HFFc6 (cell line): ENCODE results near the gene BCAP31. TPM values are rescaled to one million over a fixed set of nuclear protein-coding genes. Genes with fewer than 3 reads are reported as not detected.
"Not testable (repeated sequence)": the region's sequence is repeated elsewhere in the genome, so short reads cannot be mapped to it uniquely, and the experiment has no call there.

Experiments
- DNase-seq: peaks from one replicate; pipeline ENCODE4 v3.0.0-alpha.2; 2018
- H3K27ac Mint-ChIP-seq: 2 replicates; pipeline ENCODE4 v1.8.0; 2020; ENCODE audit warnings: mild to moderate bottlenecking, mixed read lengths
- H3K27me3 Mint-ChIP-seq: 2 replicates; pipeline ENCODE4 v1.8.0; 2021; ENCODE audit warnings: mild to moderate bottlenecking, moderate library complexity, mixed read lengths; ENCODE audit not compliant: insufficient read depth
- H3K36me3 Mint-ChIP-seq: 2 replicates; pipeline ENCODE4 v1.8.0; 2021; ENCODE audit warnings: low read depth, mixed read lengths
- H3K4me1 Mint-ChIP-seq: 2 replicates; pipeline ENCODE4 v1.8.0; 2020; ENCODE audit warnings: low read depth, mixed read lengths
- H3K4me3 Mint-ChIP-seq: 2 replicates; pipeline ENCODE4 v1.8.0; 2020; ENCODE audit warnings: mild to moderate bottlenecking, moderate library complexity, mixed read lengths
- H3K9me3 Mint-ChIP-seq: 2 replicates; pipeline ENCODE4 v1.8.0; 2020; ENCODE audit warnings: mild to moderate bottlenecking, mixed read lengths
- total RNA-seq, 6 experiments: library from RNA; stranded (reverse); fragmentation: NEBNext Ultra II Directional; extraction: Animal tissue kit (Norgen Biotek cat#: 25700); gene quantifications; 2 replicates in 1 of 6; 3 replicates in 5 of 6; pipeline ENCODE4 v1.2.3, GENCODE V29; 2021
- TF ChIP-seq, protein P1 (sequence below): fragments of 200-600 bp; sonication (generic); IDR thresholded peaks from 2 replicates; pipeline ENCODE4 v1.5.0; 2021; ENCODE audit warnings: antibody characterized with exemption, mild to moderate bottlenecking

The BCAP31 gene
- total RNA-seq, 6 experiments from 2014 or later, result 203 to 295 (median 218) TPM

DNA sequence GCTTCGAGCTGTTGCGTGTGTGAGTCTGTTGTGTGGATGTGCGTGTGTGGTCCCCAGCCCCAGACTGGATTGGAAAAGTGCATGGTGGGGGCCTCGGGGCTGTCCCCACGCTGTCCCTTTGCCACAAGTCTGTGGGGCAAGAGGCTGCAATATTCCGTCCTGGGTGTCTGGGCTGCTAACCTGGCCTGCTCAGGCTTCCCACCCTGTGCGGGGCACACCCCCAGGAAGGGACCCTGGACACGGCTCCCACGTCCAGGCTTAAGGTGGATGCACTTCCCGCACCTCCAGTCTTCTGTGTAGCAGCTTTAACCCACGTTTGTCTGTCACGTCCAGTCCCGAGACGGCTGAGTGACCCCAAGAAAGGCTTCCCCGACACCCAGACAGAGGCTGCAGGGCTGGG, 28.1 kb downstream of the BCAP31 start:
- Mint-ChIP-seq H3K27ac (no peak overlapping the region), H3K4me1 (peaks cover 8% of the 10 kb centered on the region; the same call in 1 of the 2 replicates), H3K36me3 (no peaks in the 10 kb centered on the region), H3K27me3 (peaks cover 5% of the 10 kb centered on the region), H3K9me3 (no peaks in the 10 kb centered on the region), H3K4me3 (no peak overlapping the region)
- no peak for DNase-seq
- TF ChIP-seq, protein P1, sequence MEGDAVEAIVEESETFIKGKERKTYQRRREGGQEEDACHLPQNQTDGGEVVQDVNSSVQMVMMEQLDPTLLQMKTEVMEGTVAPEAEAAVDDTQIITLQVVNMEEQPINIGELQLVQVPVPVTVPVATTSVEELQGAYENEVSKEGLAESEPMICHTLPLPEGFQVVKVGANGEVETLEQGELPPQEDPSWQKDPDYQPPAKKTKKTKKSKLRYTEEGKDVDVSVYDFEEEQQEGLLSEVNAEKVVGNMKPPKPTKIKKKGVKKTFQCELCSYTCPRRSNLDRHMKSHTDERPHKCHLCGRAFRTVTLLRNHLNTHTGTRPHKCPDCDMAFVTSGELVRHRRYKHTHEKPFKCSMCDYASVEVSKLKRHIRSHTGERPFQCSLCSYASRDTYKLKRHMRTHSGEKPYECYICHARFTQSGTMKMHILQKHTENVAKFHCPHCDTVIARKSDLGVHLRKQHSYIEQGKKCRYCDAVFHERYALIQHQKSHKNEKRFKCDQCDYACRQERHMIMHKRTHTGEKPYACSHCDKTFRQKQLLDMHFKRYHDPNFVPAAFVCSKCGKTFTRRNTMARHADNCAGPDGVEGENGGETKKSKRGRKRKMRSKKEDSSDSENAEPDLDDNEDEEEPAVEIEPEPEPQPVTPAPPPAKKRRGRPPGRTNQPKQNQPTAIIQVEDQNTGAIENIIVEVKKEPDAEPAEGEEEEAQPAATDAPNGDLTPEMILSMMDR, result no peak

DNA sequence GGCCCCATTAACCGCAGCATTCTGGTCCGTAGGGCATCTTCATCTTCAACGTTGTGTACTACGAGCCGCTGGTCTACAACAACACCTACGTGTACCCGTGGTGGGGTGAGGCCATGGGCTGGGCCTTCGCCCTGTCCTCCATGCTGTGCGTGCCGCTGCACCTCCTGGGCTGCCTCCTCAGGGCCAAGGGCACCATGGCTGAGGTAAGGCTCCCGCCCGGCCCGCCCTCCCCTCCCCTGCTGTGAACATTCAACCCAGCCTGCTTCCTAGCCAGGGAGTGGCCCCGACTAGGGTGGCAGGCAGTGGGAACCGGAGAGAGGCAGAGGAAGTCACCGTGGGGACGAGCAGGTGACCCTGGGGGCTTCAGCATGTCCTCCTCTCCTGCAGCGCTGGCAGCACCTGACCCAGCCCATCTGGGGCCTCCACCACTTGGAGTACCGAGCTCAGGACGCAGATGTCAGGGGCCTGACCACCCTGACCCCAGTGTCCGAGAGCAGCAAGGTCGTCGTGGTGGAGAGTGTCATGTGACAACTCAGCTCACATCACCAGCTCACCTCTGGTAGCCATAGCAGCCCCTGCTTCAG, 29.4 kb downstream of the BCAP31 start:
- Mint-ChIP-seq H3K27ac (no peak overlapping the region), H3K27me3 (peaks cover 5% of the 10 kb centered on the region), H3K4me1 (peaks cover 8% of the 10 kb centered on the region; the same call in 1 of the 2 replicates), H3K36me3 (no peaks in the 10 kb centered on the region), H3K9me3 (no peaks in the 10 kb centered on the region), H3K4me3 (no peak overlapping the region)
- TF ChIP-seq, protein P1, result no peak
- DNase-seq, result no peak

DNA sequence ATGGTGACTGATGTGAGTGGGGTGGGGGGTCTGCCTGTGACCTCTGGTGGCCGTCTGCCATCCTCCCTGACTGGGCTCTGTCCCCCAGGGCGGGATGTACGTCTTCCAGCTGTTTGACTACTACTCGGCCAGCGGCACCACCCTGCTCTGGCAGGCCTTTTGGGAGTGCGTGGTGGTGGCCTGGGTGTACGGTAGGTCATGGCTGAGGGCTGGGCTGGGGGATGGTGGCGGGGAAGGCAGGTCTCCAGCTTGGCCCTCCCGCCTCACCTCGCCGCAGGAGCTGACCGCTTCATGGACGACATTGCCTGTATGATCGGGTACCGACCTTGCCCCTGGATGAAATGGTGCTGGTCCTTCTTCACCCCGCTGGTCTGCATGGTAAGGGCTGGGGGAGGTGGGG, 29.9 kb downstream of the BCAP31 start:
- H3K4me3 Mint-ChIP-seq, H3K36me3 Mint-ChIP-seq, DNase-seq, H3K27me3 Mint-ChIP-seq, H3K9me3 Mint-ChIP-seq, H3K4me1 Mint-ChIP-seq, H3K27ac Mint-ChIP-seq: not testable (repeated sequence)

DNA sequence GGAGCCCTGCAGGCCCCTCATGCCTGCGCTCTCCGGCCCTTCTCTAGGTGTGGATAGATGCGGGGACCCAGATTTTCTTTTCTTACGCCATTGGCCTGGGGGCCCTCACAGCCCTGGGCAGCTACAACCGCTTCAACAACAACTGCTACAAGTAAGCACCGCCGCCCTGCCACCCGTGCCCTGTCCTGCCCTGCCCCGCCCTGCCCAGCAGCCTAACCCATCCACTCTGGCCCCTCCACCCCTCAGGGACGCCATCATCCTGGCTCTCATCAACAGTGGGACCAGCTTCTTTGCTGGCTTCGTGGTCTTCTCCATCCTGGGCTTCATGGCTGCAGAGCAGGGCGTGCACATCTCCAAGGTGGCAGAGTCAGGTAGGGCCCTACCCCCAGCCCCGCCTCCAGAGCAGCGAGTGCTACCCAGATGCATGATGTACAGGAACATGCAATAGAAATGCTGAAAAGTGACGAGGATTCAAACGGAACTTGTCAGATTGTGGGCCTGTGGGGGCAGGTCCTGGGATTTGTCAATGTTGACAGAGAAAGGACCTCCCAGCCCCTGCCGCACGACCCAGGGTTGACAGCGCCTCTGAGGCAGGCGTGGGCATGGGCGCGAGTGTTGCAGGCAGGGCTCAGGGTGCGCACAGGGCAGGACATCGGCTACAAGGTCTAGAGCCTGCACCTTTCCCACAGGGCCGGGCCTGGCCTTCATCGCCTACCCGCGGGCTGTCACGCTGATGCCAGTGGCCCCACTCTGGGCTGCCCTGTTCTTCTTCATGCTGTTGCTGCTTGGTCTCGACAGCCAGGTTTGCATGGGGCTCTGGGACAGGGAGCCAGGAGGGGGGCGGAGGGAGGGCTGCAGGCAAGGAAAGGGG, 30.7 kb downstream of the BCAP31 start:
- Mint-ChIP-seq H3K36me3 (no peaks in the 10 kb centered on the region), H3K27me3 (peaks cover 4% of the 10 kb centered on the region; the same call in 1 of the 2 replicates), H3K27ac (no peak overlapping the region), H3K9me3 (no peaks in the 10 kb centered on the region), H3K4me3 (no peak overlapping the region), H3K4me1 (peaks cover 8% of the 10 kb centered on the region; the same call in 1 of the 2 replicates)
- TF ChIP-seq, protein P1, result no peak
- no peak for DNase-seq

DNA sequence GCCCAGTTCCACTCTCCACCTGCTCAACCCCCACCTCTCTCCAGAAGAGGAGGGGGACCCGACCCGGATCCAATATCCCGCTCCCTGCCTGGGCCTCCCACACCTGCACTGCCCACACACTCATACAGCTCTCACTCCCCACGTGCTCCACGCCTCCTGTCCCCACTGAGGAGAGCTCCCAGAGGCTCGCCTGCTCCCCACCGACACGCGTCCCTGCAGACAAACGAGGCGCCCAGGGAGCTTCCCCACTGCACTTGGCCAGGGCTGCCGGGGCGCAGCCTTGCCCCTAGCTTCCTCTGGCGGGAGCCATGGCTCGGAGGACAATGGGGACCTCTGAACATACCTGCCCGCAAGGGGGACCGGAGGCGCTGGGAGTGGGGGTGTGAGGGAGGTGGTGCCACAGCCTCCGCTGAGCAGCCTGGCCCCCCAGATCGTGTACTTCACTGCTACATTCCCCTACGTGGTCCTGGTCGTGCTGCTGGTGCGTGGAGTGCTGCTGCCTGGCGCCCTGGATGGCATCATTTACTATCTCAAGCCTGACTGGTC, 31.5 kb downstream of the BCAP31 start:
- TF ChIP-seq, protein P1, result no peak
- no peak overlapping the region for H3K27ac Mint-ChIP-seq
- no peak overlapping the region for H3K4me3 Mint-ChIP-seq
- H3K27me3 Mint-ChIP-seq, result peaks cover 4% of the 10 kb centered on the region; the same call in 1 of the 2 replicates
- no peak for DNase-seq
- H3K4me1 Mint-ChIP-seq, result peaks cover 7% of the 10 kb centered on the region; the same call in 1 of the 2 replicates
- no peaks in the 10 kb centered on the region for H3K9me3 Mint-ChIP-seq
- H3K36me3 Mint-ChIP-seq, result no peaks in the 10 kb centered on the region

DNA sequence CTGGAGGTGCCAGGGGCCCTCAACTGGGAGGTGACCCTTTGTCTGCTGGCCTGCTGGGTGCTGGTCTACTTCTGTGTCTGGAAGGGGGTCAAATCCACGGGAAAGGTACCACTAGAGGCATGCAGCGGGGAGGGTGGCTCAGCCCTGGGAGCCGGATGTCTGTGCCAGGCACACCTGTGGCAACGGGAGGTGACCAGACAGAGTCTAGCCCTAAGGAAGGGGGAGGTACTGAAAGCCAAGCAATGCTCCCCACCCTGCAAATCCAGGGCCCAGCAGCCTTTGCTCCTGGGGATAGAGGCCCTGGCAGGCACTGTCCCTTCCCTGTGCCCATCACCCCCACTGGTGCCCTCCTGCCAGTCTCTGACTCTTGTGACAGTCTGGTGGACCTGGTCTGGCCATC, 32.2 kb downstream of the BCAP31 start:
- Mint-ChIP-seq H3K4me3 (no peak overlapping the region), H3K27me3 (peaks cover 4% of the 10 kb centered on the region; the same call in 1 of the 2 replicates), H3K27ac (no peak overlapping the region), H3K4me1 (no peaks in the 10 kb centered on the region; the same call in 1 of the 2 replicates), H3K9me3 (no peaks in the 10 kb centered on the region), H3K36me3 (no peaks in the 10 kb centered on the region)
- DNase-seq, result no peak
- TF ChIP-seq, protein P1, result no peak

DNA sequence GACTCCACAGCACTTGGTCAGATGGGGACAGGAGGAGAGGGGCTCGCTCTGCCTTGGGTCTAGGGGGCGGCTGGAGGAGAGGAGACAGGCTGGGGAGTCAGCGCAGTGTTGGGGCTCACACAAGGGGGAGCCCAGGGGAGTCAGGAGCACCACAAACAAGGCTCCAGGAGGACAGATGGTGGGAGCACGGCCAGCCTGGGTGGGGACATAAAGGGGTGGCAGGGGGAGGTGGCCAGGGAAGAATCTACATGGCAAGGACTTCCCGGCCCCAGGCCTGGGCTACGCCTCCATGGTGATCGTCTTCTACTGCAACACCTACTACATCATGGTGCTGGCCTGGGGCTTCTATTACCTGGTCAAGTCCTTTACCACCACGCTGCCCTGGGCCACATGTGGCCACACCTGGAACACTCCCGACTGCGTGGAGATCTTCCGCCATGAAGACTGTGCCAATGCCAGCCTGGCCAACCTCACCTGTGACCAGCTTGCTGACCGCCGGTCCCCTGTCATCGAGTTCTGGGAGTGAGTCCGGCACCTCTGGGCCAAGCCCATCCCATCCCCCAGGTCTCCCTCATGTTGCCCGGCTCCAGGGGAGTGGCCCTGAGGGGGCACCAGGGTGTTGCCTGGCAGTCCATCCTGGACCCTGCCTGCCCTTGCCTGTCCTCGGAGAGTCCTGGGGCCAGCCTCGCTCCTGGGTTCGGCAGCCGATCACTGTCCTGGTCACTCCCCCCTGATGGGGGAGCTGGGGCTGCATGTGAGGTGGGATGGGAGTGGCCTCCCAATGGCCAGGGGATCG, 33.0 kb downstream of the BCAP31 start:
- not testable (repeated sequence) for H3K27me3 Mint-ChIP-seq, H3K27ac Mint-ChIP-seq, DNase-seq, H3K4me1 Mint-ChIP-seq, H3K9me3 Mint-ChIP-seq, H3K36me3 Mint-ChIP-seq, H3K4me3 Mint-ChIP-seq
